HG03354 (cell line): ENCODE data around the gene PPP2R1A.
"Not testable (repeated sequence)": the region's sequence is repeated elsewhere in the genome, so short reads cannot be mapped to it uniquely, and the experiment has no call there.

Experiments used
- ATAC-seq: cut with Tn5 transposase; IDR thresholded peaks from one replicate; pipeline ENCODE4 v1.9.1; 2021; ENCODE audit warnings: mild to moderate bottlenecking; ENCODE audit not compliant: unreplicated experiment, poor library complexity, severe bottlenecking

Gene PPP2R1A

DNA sequence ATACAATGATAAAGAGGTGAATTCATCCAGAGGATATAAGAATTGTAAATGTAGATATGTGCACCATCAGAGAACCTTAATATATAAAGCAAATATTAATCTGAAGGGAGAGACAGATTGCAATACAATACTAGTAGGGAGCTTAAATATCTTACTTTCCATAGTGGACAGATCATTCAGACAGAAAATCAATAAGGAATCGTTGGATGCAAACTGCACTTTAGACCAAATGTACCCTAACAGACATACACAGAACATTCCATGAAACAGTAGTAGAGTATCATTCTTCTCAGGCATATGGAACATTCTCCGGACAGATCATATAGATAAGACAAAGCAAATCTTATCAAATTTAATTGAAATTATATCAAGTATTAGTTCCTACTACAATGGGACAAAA, 44.6 kb downstream of the PPP2R1A start:
- ATAC-seq = no peak

DNA sequence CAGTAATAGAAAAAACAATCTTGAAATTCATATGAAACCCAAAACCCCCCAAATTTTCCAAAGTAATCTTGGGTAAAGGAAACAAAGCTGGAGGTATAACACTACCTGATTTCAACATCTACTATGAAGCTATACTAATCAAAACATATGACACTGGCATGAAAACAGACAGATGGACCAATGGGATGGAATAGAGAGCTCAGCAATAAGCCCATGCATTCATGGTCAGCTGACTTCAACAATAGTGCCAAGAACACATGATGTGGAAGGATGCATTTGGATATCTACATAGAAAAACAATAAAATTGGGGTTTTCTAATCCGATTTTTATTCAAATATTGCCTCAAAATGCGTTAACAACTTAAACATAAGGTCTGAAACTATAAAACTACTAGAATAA, 47.3 kb downstream of the PPP2R1A start:
- no peak for ATAC-seq

DNA sequence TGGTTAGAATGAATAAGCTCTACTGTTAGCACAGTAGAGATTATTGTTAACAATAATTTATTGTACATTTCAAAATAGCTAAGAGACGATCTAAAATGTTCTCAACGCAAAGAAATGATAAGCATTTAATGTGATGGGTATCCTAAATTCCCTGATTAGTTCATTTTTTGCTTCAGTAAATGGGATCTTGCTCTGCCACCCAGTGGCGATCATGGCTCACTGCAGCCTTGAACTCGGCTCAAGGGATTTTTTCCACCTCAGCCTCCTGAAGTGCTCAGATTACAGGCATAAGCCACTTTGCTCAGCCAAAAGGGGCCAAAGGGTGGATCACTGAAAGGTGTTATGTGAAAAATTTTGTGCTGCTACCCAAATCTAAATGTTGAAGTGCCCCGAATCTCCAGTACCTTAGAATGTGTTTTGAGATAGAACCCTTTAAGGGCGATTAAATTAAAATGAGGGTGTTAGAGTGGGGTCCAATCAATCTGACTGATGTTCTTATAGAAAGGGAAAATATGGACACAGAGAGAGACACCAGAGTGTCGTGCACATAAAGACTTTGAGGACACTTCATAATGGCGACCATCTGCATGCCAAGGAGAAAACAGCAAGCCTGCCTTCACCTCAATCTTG, 48.0 kb downstream of the PPP2R1A start:
- ATAC-seq = no peak

DNA sequence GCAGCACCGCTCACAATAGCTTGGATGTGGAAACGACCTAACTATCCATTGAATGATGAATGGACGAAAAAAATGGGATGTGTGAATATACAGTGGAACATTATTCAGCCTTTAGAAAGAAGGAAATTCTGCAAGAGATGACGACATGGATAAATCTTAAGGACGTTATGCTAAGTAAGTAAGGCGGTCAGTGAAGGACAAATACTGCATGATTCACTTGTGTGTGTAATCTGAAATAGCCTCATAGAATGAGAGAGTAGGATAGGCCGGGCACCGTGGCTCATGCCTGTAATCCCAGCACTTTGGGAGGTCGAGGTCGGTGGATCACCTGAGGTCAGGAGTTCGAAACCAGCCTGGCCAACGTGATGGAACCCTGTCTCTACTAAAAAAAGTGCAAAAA, 54.2 kb downstream of the PPP2R1A start:
- no peak for ATAC-seq

DNA sequence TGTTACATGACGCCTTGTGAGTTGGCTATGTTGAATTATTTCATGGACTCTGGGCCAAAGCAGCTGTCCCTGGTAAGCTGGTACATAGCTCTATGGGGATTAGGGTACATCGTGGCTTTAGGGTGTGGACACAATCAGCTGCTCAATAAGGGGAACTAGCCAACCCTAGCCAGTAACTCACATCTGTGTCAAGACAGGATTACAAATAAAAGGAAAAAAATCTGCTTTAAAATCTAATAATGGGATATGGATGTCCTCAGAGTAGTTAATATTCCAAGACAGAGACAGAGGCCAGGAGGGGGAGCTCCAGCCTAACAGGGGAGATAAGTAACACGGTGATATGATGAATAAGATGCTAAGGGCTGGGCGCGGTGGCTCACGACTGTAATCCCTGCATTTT, 58.4 kb downstream of the PPP2R1A start:
- ATAC-seq = no peak

DNA sequence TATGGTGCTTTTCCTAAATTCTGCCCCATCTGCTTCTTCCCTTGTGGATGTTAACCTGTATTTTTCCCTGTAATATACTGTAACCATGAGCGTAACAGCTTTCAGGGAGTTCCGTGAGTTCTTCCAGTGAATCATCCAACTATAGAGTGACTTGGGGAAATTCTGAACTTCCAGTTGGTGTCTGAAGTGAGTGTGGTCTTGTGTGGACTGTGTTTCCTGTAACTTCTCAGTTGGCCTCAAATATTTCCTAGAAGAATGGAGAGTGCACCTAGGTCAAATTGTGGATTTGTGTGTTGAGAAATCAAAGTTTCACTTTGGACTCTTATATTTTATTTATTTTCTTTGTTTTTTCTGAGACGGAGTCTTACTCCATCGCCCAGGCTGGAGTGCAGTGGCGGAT, 68.6 kb downstream of the PPP2R1A start:
- ATAC-seq = no peak

DNA sequence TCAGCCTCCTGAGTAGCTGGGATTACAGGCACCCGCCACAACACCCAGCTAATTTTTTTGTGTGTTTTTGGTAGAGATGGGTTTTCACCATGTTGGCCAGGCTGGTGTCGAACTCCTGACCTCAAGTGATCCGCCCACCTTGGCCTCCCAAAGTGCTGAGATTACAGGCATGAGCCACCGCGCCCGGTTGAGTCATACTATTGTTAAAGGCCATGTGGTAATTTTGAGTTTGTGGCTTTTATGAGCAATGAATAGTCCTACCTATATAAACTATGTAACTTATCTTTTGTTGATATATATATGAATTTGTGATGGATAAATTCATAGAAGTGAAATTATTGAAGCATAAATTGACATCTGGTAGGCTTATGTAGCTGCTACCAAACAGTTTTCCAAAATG, 75.7 kb downstream of the PPP2R1A start:
- not testable (repeated sequence) for ATAC-seq

DNA sequence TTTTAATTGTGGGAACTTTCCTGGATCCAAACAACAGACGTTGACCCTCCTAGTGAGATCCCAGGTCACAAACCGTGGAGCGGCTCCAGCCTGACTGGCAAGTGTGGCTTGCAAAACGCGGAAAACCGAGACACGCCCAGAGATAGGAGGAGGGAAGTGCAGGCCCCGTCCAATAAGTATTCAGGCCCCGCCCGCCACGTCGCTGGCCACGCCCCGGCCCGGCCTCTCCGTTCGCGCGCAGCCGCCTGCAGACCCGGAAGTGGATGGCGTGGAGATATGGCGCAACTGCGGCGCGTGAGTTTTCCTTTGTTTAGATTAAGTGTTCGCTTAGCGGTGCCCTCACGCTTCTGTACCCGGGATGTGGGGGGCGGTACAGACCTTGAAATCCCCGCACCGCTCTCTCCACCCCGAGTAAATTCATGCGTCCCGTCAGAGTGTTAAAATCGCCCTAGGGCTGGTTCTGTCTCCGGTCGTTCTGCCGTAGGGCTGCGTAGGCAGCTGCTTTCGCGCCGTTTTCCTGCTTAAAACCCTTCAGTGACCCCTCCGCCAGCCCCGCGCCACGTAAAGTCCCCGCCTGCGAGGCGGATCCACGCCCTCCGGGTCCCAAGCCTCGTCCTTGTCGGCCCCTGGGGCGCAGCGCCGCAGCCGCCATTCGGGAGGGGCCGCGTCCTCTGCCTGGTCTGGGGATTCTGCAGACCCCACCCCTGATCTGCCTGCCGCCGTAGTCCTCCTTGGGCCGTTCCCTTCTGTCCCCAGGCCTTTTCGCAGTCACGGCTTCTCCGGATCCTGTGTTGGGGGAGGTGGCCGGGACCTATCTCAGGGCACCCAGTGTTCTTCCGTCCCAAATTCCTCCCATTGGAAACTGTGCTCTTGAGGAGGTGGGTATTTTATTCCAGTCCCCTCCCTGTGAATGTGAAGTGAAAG, 79.7 kb downstream of the PPP2R1A start, which contains the start of gene ZNF766:
Gene ZNF766 (plus strand): TSS at position 250 of the 924 bp plus-strand sequence. CDS start 27 bp downstream, at position 277.
- peak; percentile 97 for ATAC-seq

DNA sequence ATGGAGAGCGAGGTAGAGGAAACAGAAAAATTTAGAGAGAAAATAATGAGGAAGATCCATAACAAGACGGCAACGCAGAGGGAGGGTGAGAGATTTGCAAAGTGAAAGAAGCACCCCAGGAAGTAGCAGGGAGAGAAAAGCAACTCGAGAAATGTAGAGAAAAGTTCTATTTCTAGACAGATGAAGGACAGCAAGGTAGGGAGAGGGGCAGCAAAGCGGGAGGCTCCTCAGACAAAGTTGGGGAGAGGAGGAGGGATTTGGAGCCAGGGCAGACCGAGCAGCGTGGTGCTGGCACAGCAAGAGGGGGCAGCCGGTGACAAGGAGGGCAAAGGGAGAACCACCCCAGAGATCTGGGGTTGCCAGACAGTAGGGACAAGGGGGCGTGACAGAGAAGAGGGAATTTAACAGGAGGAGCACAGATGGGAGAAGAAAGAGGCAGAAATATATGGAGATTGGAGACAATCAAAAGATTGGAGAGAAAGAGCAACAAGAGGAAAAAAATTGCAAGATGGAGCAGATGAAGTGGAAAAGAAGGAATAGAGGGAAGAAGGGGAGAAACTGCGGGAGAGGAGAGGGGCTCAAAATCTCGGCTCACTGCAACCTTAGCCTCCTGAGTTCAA, 80.5 kb downstream of the PPP2R1A start:
- no peak for ATAC-seq

DNA sequence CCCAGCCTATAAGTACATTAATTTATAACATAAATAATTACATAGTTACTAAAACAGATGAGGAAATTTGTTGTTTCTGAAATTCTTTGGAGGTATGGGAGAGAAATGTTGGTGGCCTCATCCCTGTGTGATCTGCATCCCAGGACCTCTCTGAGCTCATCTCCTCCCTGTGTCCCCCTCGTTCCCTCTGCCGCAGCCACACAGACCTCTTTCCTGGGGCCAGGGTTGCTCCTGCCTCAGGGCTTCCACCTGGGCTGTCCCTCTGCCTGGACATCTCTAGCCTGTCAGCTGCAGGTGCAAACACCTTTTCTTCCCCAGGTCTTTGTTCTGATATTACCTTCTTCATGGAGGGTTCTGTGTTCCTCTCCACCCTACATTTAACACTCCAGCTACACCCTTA, 83.4 kb downstream of the PPP2R1A start:
- no peak for ATAC-seq

DNA sequence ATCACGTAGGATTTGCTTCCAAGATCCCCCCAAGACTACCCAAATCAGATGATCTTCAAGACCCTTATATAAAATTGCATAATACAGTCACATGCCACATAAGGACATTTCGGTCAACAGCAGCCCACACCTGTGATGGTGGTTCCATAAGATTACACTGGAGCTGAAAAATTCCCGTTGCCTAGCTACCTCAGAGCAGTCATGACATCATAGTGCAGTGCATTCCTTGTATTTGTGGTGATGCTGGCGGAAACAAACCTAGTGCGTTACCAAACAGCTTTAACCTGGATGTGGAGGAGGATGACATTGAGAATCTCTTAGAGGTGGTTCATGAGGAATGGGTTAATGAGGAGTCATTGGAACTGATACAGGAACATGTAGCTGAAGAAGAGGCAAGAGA, 84.3 kb downstream of the PPP2R1A start:
- no peak for ATAC-seq

DNA sequence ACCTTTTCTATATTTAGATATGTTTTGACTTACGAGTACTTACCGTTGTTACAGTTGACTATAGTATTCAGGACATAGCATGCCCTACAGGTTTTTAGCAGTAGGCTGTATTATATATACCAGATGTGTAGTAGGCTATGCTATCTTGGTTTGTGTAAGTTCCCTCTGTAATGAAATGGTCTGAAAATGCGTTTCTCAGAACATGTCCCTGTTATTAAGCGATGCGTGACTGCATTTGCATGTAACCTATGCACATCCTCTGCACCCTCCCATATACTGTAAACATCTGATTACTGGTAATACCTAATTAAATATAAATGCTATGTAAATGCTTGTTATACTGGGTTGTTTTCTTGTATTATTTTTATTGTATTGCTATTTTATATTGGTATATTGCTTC, 86.1 kb downstream of the PPP2R1A start:
- no peak for ATAC-seq

DNA sequence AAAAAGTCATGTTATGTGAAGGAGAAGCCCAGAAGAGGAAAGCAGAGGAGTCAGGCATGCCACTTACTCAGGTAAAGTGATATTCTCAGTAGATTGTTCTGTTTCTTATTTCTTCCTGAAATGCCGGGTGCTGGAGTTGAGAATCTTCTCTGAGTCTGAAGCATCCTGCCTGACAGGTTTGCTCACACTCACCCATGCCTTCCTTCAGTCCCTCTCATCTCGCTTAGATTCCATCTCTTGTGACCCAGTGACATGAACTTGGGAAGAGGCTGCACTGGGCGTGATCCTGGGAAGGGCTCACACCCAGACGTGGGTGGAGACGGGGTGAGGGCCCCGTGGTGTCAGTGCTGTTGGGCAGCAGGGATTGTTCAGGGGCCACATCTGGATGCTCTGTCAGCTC, 87.6 kb downstream of the PPP2R1A start:
- ATAC-seq = no peak
